Right renal pelvis (tissue), 4 donors: Measurements from ENCODE around the gene PLPP2. TPM values are rescaled to one million over a fixed set of nuclear protein-coding genes. Genes with fewer than 3 reads are reported as not detected.

Source experiments
- DNase-seq, 4 donors: peaks; one replicate each; pipeline ENCODE4 v3.0.0-alpha.2; 2013; ENCODE audit warnings: low read depth in 4 of 4, low spot score in 3 of 4, missing footprints in 1 of 4
- polyA plus RNA-seq, 4 donors: library from polyadenylated mRNA; unstranded; fragments of 120-200 nt; gene quantifications; one replicate each; pipeline ENCODE4 v1.2.1, GENCODE V29; 2013; ENCODE audit not compliant: insufficient read length in 4 of 4

Gene PLPP2
- polyA plus RNA-seq, 4 donors = 2.2 to 4.3 (median 3.2) TPM

DNA sequence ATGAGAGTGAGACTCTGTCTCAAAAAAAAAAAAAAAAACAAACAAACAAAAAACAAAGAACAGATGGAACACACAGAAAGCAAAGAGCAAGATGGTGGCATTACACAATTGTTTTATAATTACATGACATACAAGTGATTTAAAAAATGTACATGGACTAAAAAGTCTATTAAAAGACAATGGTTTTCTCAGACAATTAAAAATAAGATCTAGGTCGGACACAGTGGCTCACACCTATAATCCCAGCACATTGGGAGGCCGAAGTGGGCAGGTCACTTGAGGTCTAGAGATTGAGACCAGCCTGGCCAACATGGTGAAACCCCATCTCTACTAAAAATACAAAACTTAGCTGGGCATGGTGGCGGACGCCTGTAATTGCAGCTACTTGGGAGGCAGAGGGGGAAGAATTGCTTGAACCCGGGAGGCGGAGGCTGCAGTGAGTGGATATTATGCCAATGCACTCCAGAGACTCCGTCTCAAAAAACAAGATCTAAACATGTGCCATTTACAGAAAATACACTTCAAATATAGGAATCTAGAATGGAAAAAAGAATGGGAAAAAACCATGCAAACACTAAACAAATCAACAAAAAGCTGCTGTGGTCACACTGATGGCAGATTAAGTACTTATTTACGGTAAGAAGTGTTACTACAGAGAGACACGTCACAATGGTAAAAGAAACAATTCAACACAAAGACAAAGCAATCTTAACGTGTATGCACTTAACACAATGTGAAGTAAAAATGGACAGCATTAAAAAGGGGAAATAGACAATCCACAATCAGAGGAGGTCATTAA lies 26.7 kb upstream of the PLPP2 start:
- no peak for DNase-seq

DNA sequence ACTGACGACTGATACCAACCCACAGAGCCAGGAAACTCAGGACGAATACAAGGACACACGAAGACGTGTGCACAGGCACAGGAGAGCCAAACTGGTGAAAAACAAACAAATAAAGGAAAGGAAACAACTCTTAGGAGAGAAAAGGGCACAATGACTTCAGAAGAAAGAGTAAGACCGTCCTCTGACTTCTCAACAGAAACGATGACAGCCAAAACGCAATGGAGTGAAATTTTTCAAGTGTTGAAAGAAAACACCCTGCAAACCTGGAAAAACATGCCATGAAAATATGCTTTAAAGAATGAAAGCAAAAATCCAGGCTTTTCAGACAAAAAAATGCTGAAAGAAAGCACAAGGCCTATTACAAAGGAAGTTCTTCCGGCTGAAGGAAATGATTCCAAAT lies 24.6 kb upstream of the PLPP2 start:
- DNase-seq = no peak

DNA sequence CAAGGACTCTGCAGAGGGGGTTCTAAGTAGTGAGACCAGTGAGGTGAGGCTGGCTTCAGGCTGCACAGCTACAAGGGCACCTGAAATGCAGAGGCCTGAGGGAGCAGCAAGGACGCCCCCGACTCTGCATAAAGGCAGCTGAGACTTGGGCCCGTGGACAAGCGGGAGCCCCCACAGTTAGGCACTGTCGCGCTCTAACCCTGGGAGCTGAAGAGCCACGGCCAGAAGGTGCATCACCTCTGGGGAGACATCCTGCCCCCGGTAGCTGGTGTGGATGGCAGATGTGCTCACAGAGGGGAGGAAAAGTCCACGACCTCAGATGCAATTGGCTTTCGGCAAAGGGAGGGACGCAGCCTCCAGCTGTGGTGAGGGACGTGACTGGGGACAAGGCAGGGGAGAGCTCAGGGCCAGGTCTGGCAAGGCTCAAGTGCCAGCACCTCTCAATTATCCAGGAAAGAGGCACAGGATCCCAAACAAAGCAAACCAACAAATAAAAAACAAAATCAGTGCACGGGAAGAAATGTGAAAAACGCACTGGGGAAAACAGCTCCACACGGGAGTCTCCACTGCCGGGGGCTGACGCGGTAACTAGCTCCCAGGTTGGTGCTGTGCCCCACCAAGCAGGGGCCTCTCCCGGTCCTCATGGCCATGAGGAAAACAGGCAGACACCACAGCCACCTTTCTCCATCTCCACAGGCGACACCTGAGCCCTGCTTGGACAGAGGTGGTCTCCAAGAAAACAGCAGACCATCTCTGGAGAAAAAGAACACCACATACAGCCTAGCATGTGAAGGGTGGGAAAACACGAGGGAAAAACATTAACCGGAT lies 23.0 kb upstream of the PLPP2 start:
- no peak for DNase-seq

DNA sequence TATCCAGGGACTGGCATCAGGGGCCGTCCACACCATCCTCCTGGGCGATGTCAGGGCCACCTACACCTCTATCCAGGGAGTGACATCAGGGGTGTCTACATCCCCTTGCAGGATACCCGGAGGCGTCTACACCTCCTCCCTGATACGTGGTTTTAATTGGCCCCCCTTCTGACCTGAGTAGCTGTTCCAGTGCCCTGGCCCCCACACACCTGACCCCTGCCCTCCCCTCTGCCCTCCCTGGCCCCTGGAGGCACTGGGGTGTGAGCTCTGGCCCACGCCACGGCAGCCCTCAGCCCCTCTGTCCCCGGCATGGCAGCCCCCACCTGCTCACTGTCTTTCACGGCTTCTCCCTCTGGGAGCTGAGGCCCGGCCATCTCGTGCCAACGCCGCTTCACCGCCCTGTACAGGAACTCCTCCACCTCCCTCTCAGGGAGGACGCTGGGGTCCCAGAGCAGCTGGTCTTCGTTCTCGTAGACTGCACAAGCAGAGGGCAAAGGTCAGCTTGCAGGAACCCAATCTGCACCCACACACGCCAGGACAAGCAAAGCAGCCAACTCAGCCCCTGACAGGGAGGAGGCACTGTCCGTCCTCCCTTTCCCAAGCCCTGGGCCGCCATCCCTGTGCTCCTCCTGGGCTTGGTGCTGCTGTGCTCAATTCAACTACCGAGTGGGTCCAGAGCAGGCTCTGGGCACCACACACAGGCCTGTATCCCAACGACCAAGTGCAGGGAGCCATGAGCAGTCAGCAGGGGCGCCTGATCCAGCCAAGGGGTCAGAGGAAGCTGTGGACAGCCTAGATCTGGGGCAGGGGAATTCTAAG lies 22.2 kb upstream of the PLPP2 start:
- no peak for DNase-seq

DNA sequence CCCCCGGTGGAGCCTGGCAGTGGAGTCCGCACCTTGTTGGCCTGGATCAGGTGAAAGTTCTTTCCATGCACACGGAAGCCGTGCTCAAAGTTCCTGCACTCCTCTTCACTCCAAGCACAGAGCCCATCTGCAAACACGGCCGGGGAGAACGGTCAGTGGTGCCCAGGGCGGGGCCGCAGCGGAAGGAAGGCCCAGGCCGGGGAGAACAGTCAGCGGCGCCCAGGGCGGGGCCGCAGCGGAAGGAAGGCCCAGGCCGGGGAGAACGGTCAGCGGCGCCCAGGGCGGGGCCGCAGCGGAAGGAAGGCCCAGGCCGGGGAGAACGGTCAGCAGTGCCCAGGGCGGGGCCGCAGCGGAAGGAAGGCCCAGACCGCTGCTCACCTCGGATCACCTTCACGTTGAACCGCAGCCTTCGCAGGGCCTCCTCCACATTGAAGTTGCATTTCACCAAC lies 20.6 kb upstream of the PLPP2 start:
- no peak for DNase-seq

DNA sequence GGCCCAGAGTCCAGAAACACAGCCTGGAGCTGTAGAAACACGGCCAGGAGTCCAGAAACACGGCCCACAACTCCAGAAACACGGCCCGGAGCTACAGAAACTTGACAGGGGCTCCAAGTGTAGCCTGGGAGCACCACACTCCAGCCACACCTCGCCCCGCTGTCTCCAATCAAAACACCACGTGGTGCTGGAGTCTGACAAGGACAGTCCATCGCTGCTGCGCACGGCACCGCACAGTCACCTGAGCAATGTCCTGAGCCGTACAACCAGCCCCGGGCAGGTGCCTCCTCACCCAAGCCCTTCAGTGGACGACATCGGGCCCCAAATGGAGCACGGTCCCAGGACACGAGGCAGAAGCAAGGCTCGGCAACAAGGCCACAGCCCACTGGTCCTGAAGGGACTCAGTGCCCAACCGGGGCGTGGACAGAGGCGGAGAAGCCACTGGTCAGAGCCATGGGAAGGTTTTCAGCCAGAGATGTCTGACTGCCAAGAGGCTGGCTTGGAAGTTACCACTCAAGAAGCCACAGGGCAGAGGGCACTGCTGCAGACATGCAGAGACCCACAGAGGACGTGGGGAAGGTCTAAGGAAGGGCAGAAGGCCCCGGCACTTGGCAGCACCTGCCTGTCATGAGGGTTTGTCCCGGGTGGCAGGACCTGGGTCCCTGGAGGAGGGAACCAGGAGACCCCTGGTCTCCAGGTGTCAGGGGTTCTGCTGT lies 19.7 kb upstream of the PLPP2 start:
- no peak for DNase-seq

DNA sequence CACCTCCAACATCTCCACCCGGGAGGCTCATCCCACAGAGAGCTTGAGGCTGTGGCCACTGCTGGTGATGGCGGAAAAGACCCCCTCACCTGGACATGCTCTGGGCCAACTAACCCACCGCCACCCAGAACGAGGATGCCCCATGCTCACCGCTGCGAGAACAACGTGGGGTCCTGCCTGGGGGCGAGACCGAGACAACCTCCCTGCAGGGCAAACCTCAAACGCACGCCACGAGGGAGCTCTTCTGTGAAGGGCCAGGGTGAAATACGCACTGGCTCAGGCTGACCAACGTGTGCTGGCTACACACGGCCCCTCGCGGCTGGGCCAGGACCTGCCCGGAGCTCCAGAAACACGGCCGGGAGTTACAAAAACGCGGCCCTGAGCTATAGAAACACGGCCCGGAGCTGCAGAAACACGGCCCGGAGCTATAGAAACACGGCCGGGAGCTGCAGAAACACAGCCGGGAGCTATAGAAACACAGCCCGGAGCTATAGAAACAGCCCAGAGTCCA lies 19.0 kb upstream of the PLPP2 start:
- DNase-seq = peak in 1 of 4 donors; percentile 80

DNA sequence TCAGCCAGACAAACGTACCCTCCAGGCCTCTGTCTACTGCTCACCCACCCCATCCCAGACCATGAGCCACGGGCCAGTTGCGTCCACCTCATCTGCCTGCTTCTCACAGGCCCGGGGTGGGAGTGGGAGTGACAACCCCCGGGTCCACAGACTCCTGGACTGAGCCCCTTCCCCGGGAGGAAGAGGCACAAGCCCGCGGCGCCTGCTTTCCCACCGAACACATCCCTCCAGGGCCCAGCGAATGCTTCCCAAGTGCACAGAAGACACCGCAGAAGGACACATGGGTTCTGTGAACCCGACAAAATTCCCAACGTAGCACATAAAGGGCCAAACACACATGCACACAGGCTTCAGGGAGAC lies 18.0 kb upstream of the PLPP2 start:
- no peak for DNase-seq

DNA sequence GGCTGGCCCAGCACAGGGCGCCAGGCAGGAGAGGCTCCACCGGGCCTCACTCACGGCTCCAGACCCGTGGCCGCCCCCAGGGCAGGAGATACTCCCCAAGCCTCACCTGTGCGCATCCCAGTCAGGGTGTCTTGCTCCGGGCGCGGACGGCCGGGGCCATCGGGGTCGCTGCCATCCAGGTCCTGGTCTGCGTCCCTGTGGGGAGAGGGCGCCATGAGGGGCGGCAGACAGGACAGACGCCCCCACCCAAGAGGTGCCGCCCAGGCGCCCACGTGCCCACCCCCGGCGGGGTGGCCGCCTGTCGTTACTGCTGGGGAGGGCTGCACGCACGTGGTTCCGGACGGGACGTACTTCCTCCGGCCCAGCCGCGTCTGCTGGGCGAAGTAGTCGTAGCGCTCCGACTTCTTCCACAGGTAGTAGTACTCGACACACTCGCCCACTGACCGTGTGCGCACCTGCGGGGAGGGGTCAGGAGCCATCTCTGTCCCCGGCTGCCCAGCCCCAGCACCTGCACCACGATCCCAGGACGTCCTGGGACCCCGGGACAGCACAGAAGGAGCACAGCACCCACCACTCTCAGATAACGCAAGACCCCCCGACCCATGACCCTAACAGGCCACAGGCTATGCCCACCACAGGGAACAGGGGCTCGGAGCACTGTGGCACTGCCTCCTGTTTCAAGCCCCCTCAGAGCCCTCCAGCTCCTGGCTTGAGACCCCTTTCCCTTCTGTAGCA lies 17.4 kb upstream of the PLPP2 start:
- no peak for DNase-seq

DNA sequence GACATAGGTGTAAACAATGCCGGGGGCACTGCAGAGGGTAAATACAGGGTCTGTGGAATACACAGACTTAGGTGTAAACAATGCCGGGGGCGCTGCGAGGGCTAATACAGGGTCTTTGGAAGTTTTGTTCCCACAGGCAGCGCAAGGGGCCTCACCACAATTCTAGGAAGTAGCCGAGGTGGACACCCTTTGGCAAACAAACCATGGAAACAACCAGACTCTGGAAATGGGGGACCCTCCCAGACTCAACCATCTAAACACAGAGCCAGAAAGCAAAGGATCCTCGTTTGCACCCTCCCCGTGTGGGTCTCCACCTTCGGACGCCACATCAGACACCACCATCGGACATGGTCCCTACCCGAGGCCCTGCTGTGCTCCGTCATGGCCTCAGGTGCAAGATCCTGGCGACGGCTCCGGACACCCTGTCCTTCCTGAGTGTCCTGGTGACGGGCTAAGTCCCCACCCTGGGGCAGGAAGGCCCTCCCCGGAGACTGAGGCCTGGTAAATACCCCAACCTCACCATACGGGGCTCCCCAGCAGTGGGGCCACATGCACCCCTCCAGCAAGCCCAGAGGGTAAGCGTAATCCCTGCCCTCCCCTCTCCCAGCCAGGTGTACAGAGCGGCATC lies 16.7 kb upstream of the PLPP2 start:
- DNase-seq = no peak

DNA sequence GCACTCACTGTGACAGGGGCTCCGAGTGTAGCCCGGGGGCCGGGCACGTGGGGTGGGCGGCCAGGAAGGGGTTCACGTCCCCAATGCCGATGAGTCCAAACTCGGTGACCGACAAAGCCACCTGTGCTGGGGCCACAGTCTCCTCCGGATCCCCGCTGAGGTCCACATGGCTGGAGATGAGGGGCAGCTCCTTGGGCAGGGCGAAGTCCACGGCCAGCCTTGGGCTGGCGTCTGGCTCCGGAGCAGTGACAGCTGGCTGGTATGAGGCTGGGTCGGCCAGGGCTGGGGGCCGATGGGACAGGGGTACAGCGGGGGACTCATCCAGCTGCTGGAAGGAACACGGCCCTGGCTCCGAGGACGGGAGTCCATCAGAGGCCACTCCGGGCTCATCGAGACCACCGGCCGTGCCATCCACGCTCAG lies 15.9 kb upstream of the PLPP2 start:
- DNase-seq = no peak

DNA sequence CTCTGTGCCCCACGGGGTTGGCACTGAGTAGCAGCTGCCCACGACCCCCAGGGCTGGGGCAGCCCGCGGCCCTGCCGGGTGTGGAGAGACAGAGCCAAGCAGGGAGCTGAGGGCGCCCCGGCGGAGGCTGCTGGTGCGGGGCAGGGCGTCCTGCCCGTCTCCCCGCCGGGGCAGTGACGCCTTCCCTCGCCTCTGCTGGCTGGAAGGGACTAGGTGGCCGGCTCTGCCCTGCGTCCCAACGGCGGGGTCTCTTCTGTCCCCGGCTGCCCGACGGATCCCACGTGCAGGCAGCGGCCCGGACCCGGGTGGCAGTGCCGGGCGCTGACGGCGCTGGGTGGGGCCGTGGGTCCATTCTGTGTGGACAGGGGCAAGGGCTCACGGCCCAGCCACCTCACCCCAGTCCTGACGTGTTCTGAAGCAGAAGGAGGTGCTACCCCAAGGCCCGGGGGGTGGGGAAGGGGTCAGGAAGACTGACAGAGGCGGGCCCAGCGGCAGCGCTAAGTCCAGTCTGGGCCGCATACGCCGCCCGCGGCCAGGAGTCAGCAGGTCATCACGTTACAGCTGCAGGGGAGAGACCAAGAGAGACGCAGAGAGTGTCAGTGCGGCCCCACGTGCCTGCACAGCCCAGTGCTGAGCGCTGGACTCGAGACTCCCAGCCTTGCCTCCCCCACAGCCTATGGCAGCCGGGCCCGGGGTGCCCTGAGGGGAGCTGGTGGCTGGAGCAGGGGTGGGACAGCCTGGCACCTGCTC lies 15.1 kb upstream of the PLPP2 start:
- DNase-seq = no peak

DNA sequence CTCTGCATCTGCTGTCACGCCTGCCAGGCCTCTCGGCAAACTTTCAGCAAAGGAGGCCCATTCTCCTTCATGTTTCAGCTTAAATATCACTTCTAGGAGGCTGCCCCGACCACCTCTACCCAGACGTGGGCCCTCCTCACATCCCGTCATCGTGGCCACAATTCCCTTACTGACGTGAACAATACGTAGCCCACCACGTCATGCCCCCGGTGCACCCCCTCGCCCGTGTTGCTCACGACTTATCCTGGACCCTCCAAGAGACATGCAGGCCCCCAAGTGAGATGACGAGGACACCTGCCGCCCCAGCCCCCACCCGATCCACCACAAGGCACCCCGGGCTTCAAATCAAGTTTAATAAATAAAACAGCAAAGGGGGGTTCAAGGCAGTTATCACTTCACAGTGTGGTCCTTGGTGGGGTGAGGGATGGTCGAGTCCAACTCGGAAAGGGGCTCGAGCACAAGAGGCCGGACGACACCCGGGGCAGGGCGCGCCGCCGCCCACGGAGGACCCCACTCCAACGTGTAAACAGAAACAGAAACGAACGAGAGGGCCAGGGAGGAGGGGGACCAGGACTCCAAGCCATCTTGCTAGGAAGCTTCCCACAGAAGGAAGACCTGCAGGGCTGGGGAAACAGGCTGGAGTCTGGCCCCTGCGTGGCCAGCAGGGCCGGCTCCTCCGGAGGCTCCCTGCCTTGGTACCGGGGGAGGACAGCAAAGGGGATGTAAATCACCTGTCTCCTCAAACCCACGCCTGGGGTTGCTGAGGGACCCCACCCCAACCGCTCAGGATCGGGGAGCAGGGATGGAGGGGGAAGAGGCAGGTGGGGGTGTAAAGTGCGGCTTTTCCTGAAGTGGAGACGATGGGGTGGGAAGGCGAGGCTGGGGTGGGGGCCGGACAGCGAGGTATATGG lies 14.3 kb upstream of the PLPP2 start:
- no peak for DNase-seq

DNA sequence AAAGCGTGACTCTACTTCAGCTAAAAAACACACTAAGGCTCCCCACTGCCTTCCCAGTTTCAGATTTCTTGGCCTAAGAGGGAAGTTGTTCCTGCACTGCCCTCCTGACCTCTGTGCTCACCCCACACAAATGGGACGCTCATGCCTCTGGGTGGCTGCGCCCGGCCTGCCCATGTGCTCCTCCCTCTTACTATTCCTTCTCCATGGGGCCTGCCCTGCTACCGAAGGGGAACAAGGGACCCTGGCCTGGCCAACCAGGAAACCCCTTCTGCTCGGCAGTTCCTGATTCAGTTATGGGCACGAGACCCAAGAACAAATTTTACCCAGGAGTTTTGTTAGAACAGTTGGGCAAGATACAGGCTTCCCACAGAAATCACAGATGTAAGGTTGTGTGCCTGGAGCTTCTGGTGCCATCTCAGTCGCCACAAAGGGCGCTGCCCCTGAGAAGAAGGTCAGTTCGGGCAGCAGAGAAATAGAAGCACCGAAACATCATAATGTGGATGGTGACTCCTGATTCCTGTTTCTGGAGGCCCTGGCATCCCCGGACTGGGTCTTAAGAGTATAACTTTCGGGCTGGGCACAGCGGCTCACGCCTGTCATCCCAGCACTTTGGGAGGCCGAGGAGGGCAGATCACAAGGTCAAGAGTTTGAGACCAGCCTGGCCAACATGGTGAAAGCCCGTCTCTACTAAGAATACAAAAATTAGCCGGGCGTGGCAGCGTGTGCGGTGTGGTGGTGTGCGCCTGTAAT lies 5.4 kb upstream of the PLPP2 start:
- DNase-seq = no peak

DNA sequence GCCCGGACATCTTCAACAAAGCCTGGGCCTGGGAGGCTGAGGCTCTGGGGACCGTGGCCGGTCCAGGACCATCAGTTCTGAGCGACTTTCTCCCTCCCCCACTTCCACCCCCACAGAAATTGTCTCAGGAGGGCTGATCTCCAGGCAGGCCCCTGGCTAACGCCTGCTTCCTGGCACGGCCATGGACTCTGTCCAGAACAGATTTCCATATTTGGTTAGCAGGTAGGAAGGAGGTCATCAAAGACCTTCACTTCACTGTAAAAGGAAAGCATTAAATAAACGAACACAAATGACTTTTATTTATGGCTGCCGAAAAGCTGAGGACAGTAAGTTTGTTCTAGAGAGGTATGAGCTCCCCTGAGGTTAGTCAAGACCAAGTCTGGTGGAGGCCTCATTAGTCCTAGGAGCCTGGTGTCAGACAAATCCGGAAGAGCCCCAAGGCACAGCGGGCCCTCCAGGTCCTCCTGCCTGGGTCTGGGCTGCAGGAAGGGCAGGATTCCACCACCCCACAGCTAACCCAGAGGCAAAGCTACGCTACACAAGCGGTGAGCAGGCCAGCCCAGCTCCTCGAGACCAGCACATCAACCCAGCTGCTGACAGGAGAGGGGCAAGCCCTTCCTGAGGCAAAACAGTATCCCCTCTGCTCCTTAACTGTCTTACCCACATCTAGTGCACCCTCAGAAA lies 4.6 kb upstream of the PLPP2 start:
- DNase-seq = no peak
